Measurements from ENCODE around the gene ZBTB18.

The ZBTB18 gene

GRCh38 chr1:244100704-244101453 lies 49.8 kb downstream of the ZBTB18 start:
- Histone ChIP-seq H3K79me2 (ENCODE audit: insufficient read depth, low read length) (no peaks in the 10 kb centered on the region), H3K4me1 (ENCODE audit: insufficient read depth, low read length, severe bottlenecking) (no peaks in the 10 kb centered on the region), H3K36me3 (ENCODE audit: insufficient read depth, low read length) (no peaks in the 10 kb centered on the region), H2AFZ (ENCODE audit: low read length) (no peak overlapping the region), H3K9ac (ENCODE audit: low read length) (no peak overlapping the region), H3K27ac (ENCODE audit: low read depth, low read length, poor library complexity, severe bottlenecking) (no peak overlapping the region), H3K4me2 (ENCODE audit: low read length) (no peak overlapping the region), H3F3A (ENCODE audit: insufficient read depth, low read length) (no peaks in the 10 kb centered on the region), H3K9me2 (ENCODE audit: low read depth, low read length) (no peaks in the 10 kb centered on the region), H3K4me3 (ENCODE audit: low read depth, low read length, poor library complexity, severe bottlenecking) (no peak overlapping the region), H3K27me3 (ENCODE audit: insufficient read depth, low read length) (0 out of 2 replicates have a peak, but pooled peaks cover 5% of the 10 kb centered on the region), H3K9me3 (ENCODE audit: low read length) (no peaks in the 10 kb centered on the region), H4K20me1 (ENCODE audit: insufficient read depth, low read length) (no peaks in the 10 kb centered on the region)
- no peak for TF ChIP-seq EZH2 (IDR thresholded peaks at IDR 0.05; ENCODE audit: borderline replicate concordance, low read length)
- TF ChIP-seq CTCF (IDR thresholded peaks at IDR 0.05; ENCODE audit: low read length): no peak

- Histone ChIP-seq H3K4me3 (ENCODE audit: low read depth, low read length, poor library complexity, severe bottlenecking) (no peak overlapping the region), H3K9me2 (ENCODE audit: low read depth, low read length) (no peaks in the 10 kb centered on the region), H3F3A (ENCODE audit: insufficient read depth, low read length) (no peaks in the 10 kb centered on the region), H3K36me3 (ENCODE audit: insufficient read depth, low read length) (no peaks in the 10 kb centered on the region), H3K79me2 (ENCODE audit: insufficient read depth, low read length) (no peaks in the 10 kb centered on the region), H4K20me1 (ENCODE audit: insufficient read depth, low read length) (no peaks in the 10 kb centered on the region), H3K9ac (ENCODE audit: low read length) (no peak overlapping the region), H2AFZ (ENCODE audit: low read length) (no peak overlapping the region), H3K27me3 (ENCODE audit: insufficient read depth, low read length) (0 out of 2 replicates have a peak, but pooled peaks cover 5% of the 10 kb centered on the region), H3K9me3 (ENCODE audit: low read length) (no peaks in the 10 kb centered on the region), H3K4me1 (ENCODE audit: insufficient read depth, low read length, severe bottlenecking) (no peaks in the 10 kb centered on the region), H3K4me2 (ENCODE audit: low read length) (no peak overlapping the region), H3K27ac (ENCODE audit: low read depth, low read length, poor library complexity, severe bottlenecking) (no peak overlapping the region)
- TF ChIP-seq CTCF (IDR thresholded peaks at IDR 0.05; ENCODE audit: low read length): no peak
- no peak for TF ChIP-seq EZH2 (IDR thresholded peaks at IDR 0.05; ENCODE audit: borderline replicate concordance, low read length)
Observed at GRCh38 chr1:244102046-244102445, 51.0 kb downstream of the ZBTB18 start.

GRCh38 chr1:244102468-244102867 lies 51.4 kb downstream of the ZBTB18 start:
- no peaks in the 10 kb centered on the region for H4K20me1 ChIP-seq (ENCODE audit: insufficient read depth, low read length)
- TF ChIP-seq CTCF (IDR thresholded peaks at IDR 0.05; ENCODE audit: low read length) (no peak), EZH2 (IDR thresholded peaks at IDR 0.05; ENCODE audit: borderline replicate concordance, low read length) (no peak)
- no peak overlapping the region for H3K4me3 ChIP-seq (ENCODE audit: low read depth, low read length, poor library complexity, severe bottlenecking)
- no peak overlapping the region for H3K4me2 ChIP-seq (ENCODE audit: low read length)
- no peaks in the 10 kb centered on the region for H3K4me1 ChIP-seq (ENCODE audit: insufficient read depth, low read length, severe bottlenecking)
- no peaks in the 10 kb centered on the region for H3K9me3 ChIP-seq (ENCODE audit: low read length)
- no peaks in the 10 kb centered on the region for H3K36me3 ChIP-seq (ENCODE audit: insufficient read depth, low read length)
- H2AFZ ChIP-seq (ENCODE audit: low read length): no peak overlapping the region
- 0 out of 2 replicates have a peak, but pooled peaks cover 5% of the 10 kb centered on the region for H3K27me3 ChIP-seq (ENCODE audit: insufficient read depth, low read length)
- H3K27ac ChIP-seq (ENCODE audit: low read depth, low read length, poor library complexity, severe bottlenecking): no peak overlapping the region
- H3F3A ChIP-seq (ENCODE audit: insufficient read depth, low read length): no peaks in the 10 kb centered on the region
- H3K79me2 ChIP-seq (ENCODE audit: insufficient read depth, low read length): no peaks in the 10 kb centered on the region
- no peaks in the 10 kb centered on the region for H3K9me2 ChIP-seq (ENCODE audit: low read depth, low read length)
- H3K9ac ChIP-seq (ENCODE audit: low read length): no peak overlapping the region

All from OCI-LY1 (cell line).